AG04449 (cell line): Measurements from ENCODE around the gene HOMER3.

ENCODE experiments used
- CTCF ChIA-PET: fragments of 350-600 bp; formaldehyde crosslinking; extraction: SDS; loops from one replicate; lab custom pipeline; 2021; ENCODE audit warnings: antibody characterized with exemption; lab: Yijun Ruan, JAX
- POLR2A ChIA-PET: fragments of 400-600, 350-600 bp; formaldehyde crosslinking; extraction: SDS; loops from one replicate; lab custom pipeline; 2020; ENCODE audit warnings: antibody characterized with exemption, inconsistent platforms; lab: Yijun Ruan, JAX
- DNase-seq: peaks from one replicate; pipeline ENCODE4 v3.0.0-alpha.2; 2010; ENCODE audit warnings: low read depth, low spot score
- H3K4me3 ChIP-seq: 2 replicates; pipeline ENCODE4 v1.5.1; 2011; ENCODE audit warnings: low read depth, mild to moderate bottlenecking, control low read depth, low read length
- TF ChIP-seq, protein P1 (sequence below): IDR thresholded peaks from one replicate; pipeline ENCODE4 v1.5.1; 2011; ENCODE audit warnings: mild to moderate bottlenecking, moderate library complexity, low read length, control low read depth, inconsistent platforms; ENCODE audit not compliant: insufficient read depth; ENCODE audit errors: missing control alignments

The HOMER3 gene

DNA sequence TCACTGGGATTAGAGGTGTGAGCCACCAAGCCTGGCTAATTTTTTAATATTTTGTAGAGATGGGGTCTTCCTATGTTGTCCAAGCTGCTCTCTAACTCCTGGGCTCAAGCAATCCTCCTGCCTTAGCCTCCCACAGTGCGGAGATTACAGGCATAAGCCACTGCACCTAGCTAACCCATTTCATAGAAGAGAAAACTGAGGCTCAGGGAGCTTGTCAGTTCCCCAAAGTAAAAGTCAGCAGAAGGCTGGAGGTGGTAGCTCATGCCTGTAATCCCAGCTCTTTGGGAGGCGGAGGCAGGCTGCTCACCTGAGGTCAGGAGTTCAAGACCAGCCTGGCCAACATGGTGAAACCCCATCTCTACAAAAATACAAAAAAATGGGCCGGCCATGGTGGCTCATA lies 8.8 kb upstream of the HOMER3 start:
- CTCF ChIA-PET, result interaction anchor here (1.1 to 1.7 kb wide), 3 partner anchors 8 to 37 kb away, joined by 4 to 11 read pairs (median 6); no protein-coding TSS in a partner anchor
- no peak overlapping the region for H3K4me3 ChIP-seq
- POLR2A ChIA-PET, result no interaction called here
- DNase-seq, result no peak
- TF ChIP-seq, protein P1, sequence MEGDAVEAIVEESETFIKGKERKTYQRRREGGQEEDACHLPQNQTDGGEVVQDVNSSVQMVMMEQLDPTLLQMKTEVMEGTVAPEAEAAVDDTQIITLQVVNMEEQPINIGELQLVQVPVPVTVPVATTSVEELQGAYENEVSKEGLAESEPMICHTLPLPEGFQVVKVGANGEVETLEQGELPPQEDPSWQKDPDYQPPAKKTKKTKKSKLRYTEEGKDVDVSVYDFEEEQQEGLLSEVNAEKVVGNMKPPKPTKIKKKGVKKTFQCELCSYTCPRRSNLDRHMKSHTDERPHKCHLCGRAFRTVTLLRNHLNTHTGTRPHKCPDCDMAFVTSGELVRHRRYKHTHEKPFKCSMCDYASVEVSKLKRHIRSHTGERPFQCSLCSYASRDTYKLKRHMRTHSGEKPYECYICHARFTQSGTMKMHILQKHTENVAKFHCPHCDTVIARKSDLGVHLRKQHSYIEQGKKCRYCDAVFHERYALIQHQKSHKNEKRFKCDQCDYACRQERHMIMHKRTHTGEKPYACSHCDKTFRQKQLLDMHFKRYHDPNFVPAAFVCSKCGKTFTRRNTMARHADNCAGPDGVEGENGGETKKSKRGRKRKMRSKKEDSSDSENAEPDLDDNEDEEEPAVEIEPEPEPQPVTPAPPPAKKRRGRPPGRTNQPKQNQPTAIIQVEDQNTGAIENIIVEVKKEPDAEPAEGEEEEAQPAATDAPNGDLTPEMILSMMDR, result no peak

DNA sequence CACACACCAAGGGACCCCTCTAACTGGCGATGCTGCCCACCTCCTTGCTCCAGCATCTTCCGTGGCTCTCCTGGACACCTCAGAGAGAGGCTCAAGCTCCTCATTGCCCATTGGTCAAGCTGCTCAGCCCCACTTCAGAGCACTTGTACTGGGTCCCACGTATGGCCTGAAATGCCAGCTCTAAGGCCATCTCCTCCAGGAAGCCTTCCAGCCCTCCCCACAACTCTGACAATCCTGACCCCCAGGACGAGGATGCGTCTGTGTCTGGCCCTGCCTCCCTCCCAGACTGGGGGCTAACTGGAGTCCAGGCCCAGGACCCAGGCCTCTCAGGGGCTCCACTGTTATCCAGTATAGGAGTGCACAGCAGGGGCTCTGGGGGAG lies 7.9 kb upstream of the HOMER3 start:
- H3K4me3 ChIP-seq, result no peak overlapping the region
- TF ChIP-seq, protein P1, result no peak
- ChIA-PET POLR2A (no interaction called here), CTCF (interaction anchor here (1.7 kb wide), 1 partner anchor 10 kb away, joined by 11 read pairs; no protein-coding TSS in a partner anchor)
- DNase-seq, result no peak

DNA sequence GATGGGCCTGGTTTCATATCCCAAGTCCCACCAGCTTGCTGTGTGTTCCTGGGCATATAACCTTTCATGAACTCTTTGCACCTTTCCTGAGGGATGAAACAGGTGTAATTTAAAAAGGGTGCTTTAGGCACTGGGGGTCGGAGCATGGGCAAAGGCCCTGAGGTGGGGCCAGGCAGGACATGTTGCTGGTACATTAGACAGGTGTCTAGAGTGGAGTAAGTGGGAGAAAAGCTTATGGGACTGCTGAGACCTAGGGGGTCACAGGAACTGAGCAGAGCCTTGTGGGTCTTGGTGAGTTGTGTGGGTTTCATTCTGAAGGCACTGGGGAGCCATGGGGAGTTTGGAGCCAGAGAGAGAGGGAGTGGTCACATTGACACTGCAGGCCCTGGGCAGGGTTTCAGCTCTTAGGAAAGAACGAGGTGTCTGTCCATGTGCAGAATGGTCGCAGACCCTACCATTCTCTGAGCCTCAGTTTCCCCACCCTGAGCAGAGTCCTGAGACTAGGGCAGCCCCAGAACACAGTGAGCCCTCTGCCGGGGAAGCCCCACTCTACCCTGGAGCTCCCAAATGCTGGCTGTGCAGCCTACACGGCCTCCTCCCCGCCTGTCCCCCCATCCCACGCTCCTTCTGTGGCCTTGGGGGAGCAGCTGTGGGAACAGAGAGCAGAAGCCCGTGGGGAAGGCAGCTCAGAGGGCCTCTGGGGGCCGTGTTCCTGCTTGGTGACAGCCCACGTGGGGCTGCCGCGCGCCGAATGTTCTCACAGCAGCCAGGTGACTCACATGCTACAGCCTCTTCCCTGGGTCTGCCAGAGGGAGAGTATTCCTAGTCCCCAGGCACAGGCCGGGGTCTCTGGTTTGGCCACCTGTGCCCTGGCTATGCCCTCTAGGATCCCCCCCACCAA lies 7.3 kb upstream of the HOMER3 start:
- ChIA-PET POLR2A (no interaction called here), CTCF (interaction anchor here (1.2 kb wide), 1 partner anchor 10 kb away, joined by 3 read pairs; no protein-coding TSS in a partner anchor)
- no peak for DNase-seq
- TF ChIP-seq, protein P1, result no peak
- no peak overlapping the region for H3K4me3 ChIP-seq

DNA sequence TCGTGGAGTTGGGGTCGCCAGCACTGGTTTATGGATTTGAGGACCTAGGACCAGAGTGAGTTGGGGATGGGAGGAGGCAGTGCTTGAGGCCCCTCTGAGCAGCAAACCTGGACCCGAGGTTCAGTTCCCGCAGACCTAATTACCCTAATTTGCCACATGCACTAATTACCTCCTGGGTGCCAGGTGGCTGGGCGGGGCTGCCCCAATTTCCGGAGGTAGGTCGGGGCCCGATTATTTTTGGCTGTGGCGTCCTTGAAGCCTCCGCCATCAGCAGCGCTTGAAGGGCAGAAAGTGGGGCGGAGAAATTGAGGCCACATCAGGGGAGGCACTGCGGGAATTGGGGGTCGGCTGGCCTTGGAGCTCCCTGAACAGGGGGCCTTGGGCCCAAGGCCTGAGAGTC lies 5.9 kb upstream of the HOMER3 start:
- ChIA-PET CTCF (interaction anchor here (1.2 to 3.2 kb wide), 2 partner anchors 9 to 40 kb away, joined by 3 to 15 read pairs; no protein-coding TSS in a partner anchor), POLR2A (no interaction called here)
- TF ChIP-seq, protein P1, result no peak
- DNase-seq, result no peak
- H3K4me3 ChIP-seq, result no peak overlapping the region

DNA sequence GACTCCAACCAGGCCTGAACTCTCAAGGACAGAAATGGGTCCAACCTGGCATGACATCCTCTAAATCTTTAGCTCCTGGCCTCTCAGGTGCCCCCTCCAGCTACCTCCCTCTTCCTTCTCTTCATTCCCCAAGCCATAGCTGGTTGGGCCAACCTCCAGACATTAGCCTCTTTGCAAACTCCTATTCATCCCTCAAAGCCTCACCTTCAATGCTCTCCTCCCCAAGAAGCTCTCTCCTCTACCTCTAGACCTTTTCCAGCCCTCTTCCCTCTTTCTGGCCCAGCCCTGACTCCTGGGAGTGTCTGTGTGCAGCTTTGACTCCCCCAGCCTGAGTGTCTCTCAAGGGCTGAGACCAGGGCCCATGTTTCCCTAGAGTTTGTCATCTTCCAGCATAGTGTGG lies 5.3 kb upstream of the HOMER3 start:
- TF ChIP-seq, protein P1, result no peak
- no peak for DNase-seq
- H3K4me3 ChIP-seq, result no peak overlapping the region
- CTCF ChIA-PET, result interaction anchor here (3.2 kb wide), 1 partner anchor 40 kb away, joined by 15 read pairs; no protein-coding TSS in a partner anchor
- POLR2A ChIA-PET, result no interaction called here

DNA sequence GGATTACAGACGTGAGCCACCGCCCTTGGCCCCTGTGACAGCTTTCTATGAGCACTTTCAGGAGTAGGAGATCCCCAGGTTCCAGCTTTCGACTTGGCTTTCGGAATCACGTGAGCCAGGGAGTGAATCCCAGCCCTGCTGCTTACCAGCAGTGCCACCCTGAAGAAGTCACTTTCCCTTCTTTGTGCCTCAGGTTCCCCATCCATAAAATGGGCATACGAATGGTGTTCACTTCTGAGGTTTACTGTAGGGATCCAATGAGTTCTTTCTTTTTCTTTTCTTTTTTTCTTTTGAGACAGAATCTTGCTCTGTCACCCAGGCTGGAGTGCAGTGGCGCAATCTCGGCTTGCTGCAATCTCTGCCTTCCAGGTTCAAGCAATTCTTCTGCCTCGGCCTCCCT lies 4.3 kb upstream of the HOMER3 start:
- TF ChIP-seq, protein P1, result no peak
- ChIA-PET CTCF (interaction anchor here (1.2 to 3.2 kb wide), 2 partner anchors 13 to 41 kb away, joined by 4 to 15 read pairs; no protein-coding TSS in a partner anchor), POLR2A (no interaction called here)
- DNase-seq, result no peak
- H3K4me3 ChIP-seq, result no peak overlapping the region
